ENCODE data around the gene SPANXA2. TPM values are rescaled to one million over a fixed set of nuclear protein-coding genes. Genes with fewer than 3 reads are reported as not detected.
"Not testable (repeated sequence)": the region's sequence is repeated elsewhere in the genome, so short reads cannot be mapped to it uniquely, and the experiment has no call there.

The SPANXA2 gene, protein sequence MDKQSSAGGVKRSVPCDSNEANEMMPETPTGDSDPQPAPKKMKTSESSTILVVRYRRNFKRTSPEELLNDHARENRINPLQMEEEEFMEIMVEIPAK
- not detected in 2 replicates for total RNA-seq

DNA sequence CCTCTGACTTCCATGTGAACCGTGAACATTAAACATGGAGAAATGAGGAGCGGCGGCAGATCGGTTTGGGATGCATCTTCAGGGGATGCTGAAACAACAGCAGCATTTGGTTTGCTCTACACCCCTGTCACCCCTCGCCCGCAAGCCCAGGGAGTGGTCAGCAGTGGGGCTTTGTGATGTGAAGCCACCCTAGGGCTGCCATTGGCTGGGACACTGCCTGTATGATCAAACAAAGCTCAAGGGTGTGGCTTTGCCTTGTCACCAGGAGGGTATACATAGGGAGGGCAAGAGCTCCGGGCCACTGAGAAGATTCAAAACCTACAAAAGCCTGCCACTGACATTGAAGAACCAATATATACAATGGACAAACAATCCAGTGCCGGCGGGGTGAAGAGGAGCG is at the start of gene SPANXA2:
TSS of gene SPANXA2 (plus strand) at position 301 of the 400 bp plus-strand sequence. CDS start at position 361, 60 bp downstream.
- not testable (repeated sequence) for DNase-seq (ENCODE audit: low read depth)

DNA sequence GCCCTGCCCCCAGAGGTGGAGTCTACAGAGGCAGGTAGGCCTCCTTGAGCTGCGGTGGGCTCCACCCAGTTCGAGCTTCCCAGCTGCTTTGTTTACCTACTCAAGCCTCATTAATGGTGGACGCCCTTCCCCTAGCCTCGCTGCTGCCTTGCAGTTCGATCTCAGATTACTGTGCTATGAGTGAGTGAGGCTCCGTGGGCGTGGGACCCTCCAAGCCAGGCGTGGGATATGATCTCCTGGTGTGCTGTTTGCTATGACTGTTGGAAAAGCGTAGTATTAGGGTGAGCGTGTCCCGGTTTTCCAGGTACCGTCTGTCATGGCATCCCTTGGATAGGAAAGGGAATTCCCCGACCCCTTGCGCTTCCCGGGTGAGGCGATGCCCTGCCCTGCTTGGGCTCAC is 47.0 kb upstream of the SPANXA2 start:
- DNase-seq (ENCODE audit: low read depth): not testable (repeated sequence)

- DNase-seq (ENCODE audit: low read depth): not testable (repeated sequence)
Observed at GRCh38 chrX:141584638-141585037, 4.9 kb upstream of the SPANXA2 start, which contains the start of gene SPANXA1. TSS of gene SPANXA1 (minus strand) at chrX:141584738. CDS start at chrX:141584678, 60 bp downstream.

- DNase-seq (ENCODE audit: low read depth): no peak
Observed at GRCh38 chrX:141609111-141609510, 19.6 kb downstream of the SPANXA2 start.

- no peak for DNase-seq (ENCODE audit: low read depth)
Observed at GRCh38 chrX:141619336-141619735, 29.8 kb downstream of the SPANXA2 start.

DNA sequence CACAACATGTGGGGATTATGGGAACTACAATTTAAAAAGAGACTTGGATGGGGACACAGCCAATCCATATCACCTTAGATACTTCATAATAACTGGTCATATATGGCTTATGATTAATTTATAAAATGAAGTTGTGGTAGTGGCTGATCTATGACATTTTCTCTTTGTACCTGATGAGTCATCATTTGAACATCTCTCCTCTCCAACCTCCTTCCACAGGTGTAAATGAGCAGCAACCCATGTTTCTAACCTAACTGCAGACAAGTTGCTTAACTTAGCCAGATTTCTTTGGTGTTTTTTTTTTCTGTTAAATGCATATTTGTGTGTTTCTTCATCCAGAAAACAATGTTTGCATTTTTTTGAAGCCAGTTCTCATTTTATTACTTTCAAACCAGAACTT is 42.6 kb downstream of the SPANXA2 start:
- DNase-seq (ENCODE audit: low read depth): no peak

DNA sequence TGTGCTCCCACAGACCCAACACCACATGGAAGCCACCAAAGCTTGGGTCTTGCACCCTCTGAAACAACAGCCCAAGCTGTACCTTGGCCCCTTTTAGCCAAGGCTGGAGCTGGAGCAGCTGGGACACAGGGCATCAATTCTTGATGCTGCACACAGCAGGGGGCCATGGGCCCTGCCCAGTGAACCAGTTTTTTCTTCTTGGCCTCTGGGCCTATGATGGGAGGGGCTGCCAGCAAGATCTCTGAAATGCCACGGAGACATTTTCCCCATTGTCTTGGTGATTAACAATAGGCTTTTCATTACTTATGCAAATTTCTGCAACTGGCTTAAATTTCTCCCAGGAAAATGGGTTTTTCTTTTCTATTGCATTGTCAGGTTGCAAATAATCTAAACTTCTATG is 49.0 kb downstream of the SPANXA2 start:
- DNase-seq (ENCODE audit: low read depth): no peak

Other genes with a start within 250 kb of the SPANXA2 start
- not detected in 2 replicates for gene SPANXA1, start 5.0 kb upstream of the SPANXA2 start, total RNA-seq
- not detected in 2 replicates for gene SPANXD, start 109.0 kb downstream of the SPANXA2 start, total RNA-seq
- not detected in 2 replicates for gene MAGEC3, start 248.6 kb downstream of the SPANXA2 start, total RNA-seq

Measured in renal cortical epithelial cell (primary cell).